Osteocyte (in vitro differentiated cells): ENCODE measurements around the gene OR51V1. TPM values are rescaled to one million over a fixed set of nuclear protein-coding genes. Genes with fewer than 3 reads are reported as not detected.
A peak's percentile ranks its signal among the peaks of the same experiment; 100 is the strongest.

ENCODE experiments used
- DNase-seq: peaks from one replicate; pipeline ENCODE4 v3.0.0; 2021; ENCODE audit warnings: mixed read lengths; ENCODE audit not compliant: unreplicated experiment; ENCODE audit errors: extremely low spot score
- H3K27ac Mint-ChIP-seq: one replicate; pipeline ENCODE4 v1.8.0; 2021; ENCODE audit warnings: mild to moderate bottlenecking, mixed read lengths; ENCODE audit not compliant: unreplicated experiment
- H3K27me3 Mint-ChIP-seq: one replicate; pipeline ENCODE4 v1.8.0; 2021; ENCODE audit warnings: mixed read lengths; ENCODE audit not compliant: unreplicated experiment
- H3K36me3 Mint-ChIP-seq: one replicate; pipeline ENCODE4 v1.8.0; 2021; ENCODE audit warnings: mixed read lengths; ENCODE audit not compliant: unreplicated experiment
- H3K4me1 Mint-ChIP-seq: one replicate; pipeline ENCODE4 v1.8.0; 2021; ENCODE audit warnings: mixed read lengths; ENCODE audit not compliant: unreplicated experiment
- H3K4me3 Mint-ChIP-seq: one replicate; pipeline ENCODE4 v1.8.0; 2021; ENCODE audit warnings: mild to moderate bottlenecking, moderate library complexity, mixed read lengths; ENCODE audit not compliant: unreplicated experiment
- H3K9me3 Mint-ChIP-seq: one replicate; pipeline ENCODE4 v1.8.0; 2021; ENCODE audit warnings: mixed read lengths; ENCODE audit not compliant: unreplicated experiment
- CTCF ChIP-seq: fragments of 200-600 bp; sonication (generic); IDR thresholded peaks from 2 replicates; pipeline ENCODE4 v1.5.0; 2021; ENCODE audit warnings: antibody characterized with exemption, mild to moderate bottlenecking, moderate library complexity
- total RNA-seq: library from RNA; stranded (reverse); gene quantifications from 2 replicates; pipeline ENCODE4 v1.2.1, GENCODE V29; 2021

Gene OR51V1
- total RNA-seq, 1 donor from 2014 or later = not detected

DNA sequence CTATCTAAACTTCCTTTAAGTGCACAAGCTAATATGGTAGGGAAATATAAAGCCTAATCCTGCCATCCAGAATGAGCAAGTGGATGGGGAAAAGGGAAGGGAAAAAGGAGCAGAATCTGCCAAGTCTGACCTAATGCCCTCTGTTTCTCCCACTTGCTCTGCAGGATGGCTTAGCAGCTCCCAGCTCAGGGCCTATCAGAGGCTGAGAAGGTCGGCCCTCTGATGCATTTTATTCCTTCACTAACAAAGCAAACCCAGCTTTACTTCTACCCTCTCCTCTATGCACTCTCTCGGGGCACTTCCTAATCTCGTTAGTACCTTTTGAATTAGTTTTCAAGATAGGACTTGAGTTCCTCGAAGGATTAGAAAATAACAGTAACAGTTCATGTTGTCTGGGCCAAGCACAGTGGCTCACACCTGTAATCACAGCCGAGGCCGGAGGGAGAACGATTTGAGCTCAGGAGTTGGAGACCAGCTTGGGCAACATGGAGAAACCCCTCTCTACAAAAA lies 9.9 kb upstream of the OR51V1 start:
- peaks cover 12% of the 10 kb centered on the region for H3K27me3 Mint-ChIP-seq
- no peak overlapping the region for H3K4me3 Mint-ChIP-seq
- no peak for TF ChIP-seq CTCF

GRCh38 chr11:5204787-5205186 lies 4.3 kb upstream of the OR51V1 start:
- Mint-ChIP-seq H3K27me3 (peaks cover 17% of the 10 kb centered on the region), H3K27ac (no peak overlapping the region), H3K36me3 (no peaks in the 10 kb centered on the region), H3K9me3 (no peaks in the 10 kb centered on the region), H3K4me3 (no peak overlapping the region), H3K4me1 (no peaks in the 10 kb centered on the region)
- no peak for DNase-seq
- TF ChIP-seq CTCF = peak; percentile 68

More for the DNA sequence above, 9.9 kb upstream of the OR51V1 start:
- no peaks in the 10 kb centered on the region for H3K4me1 Mint-ChIP-seq
- no peaks in the 10 kb centered on the region for H3K9me3 Mint-ChIP-seq
- no peak overlapping the region for H3K27ac Mint-ChIP-seq
- no peak for DNase-seq
- H3K36me3 Mint-ChIP-seq = no peaks in the 10 kb centered on the region

- no peaks in the 10 kb centered on the region for H3K4me1 Mint-ChIP-seq
- H3K36me3 Mint-ChIP-seq = no peaks in the 10 kb centered on the region
- peaks cover 20% of the 10 kb centered on the region for H3K27me3 Mint-ChIP-seq
- H3K9me3 Mint-ChIP-seq = no peaks in the 10 kb centered on the region
- no peak overlapping the region for H3K27ac Mint-ChIP-seq
- H3K4me3 Mint-ChIP-seq = no peak overlapping the region
- no peak for DNase-seq
- no peak for TF ChIP-seq CTCF
These were observed 2.9 kb upstream of the OR51V1 start for GRCh38 chr11:5203366-5203765.

DNA sequence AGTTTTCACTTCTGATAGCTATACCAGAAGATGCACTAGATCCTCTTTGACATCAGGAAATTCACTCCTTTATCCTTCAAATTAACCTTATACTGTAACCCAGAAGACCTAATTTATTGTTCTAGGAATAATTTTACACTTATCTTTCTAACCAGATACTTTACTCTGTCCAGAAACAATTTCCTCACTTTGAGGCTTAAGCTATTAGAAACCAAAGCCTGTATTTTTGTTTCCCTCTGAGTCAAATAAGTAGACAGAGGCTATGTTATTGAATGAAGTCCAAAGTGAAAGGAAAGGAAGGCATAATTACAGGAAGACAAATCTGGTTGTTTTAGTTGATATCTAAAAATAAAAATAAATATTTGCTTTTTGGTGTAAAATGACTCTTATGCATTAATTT lies 2.2 kb downstream of the OR51V1 start:
- TF ChIP-seq CTCF = no peak
- no peak overlapping the region for H3K4me3 Mint-ChIP-seq
- no peak overlapping the region for H3K27ac Mint-ChIP-seq
- H3K9me3 Mint-ChIP-seq = no peaks in the 10 kb centered on the region
- DNase-seq = no peak
- H3K4me1 Mint-ChIP-seq = no peaks in the 10 kb centered on the region
- H3K36me3 Mint-ChIP-seq = no peaks in the 10 kb centered on the region
- peaks cover 12% of the 10 kb centered on the region for H3K27me3 Mint-ChIP-seq

GRCh38 chr11:5197536-5197935 lies 2.9 kb downstream of the OR51V1 start:
- H3K27me3 Mint-ChIP-seq = peaks cover 12% of the 10 kb centered on the region
- no peaks in the 10 kb centered on the region for H3K36me3 Mint-ChIP-seq
- no peaks in the 10 kb centered on the region for H3K9me3 Mint-ChIP-seq
- no peak overlapping the region for H3K27ac Mint-ChIP-seq
- TF ChIP-seq CTCF = no peak
- H3K4me3 Mint-ChIP-seq = no peak overlapping the region
- no peaks in the 10 kb centered on the region for H3K4me1 Mint-ChIP-seq
- no peak for DNase-seq
